Esophagus muscularis mucosa (tissue), 3 donors: ENCODE measurements around the gene CEP19.

Experiments
- CTCF ChIP-seq, 3 experiments: fragments of 200-600 bp in 2 of 3; fragments of 450-650 bp in 1 of 3; sonication (generic) in 2 of 3; IDR thresholded peaks; one replicate each; pipeline ENCODE4 v1.5.1; 2017 to 2019; ENCODE audit warnings: antibody characterized with exemption in 3 of 3, mild to moderate bottlenecking in 2 of 3, moderate library complexity in 1 of 3
- POLR2AphosphoS5 ChIP-seq, 2 donors: sonication (generic); formaldehyde crosslinking; IDR thresholded peaks; one replicate each; pipeline ENCODE4 v1.6.1; 2017; ENCODE audit warnings: antibody characterized with exemption in 2 of 2

GRCh38 chr3:196695849-196696226, 16.2 kb downstream of the CEP19 start:
- TF ChIP-seq CTCF (IDR thresholded peaks at IDR 0.05) = no peak
- no peak for TF ChIP-seq POLR2AphosphoS5 (IDR thresholded peaks at IDR 0.05)
